ES-I3 (cell line): ENCODE results near the gene CAMK1D.
"Not testable (repeated sequence)": the region's sequence is repeated elsewhere in the genome, so short reads cannot be mapped to it uniquely, and the experiment has no call there.

Experiments used
- H3K36me3 ChIP-seq: 2 replicates; pipeline ENCODE4 v1.6.1; 2013; ENCODE audit warnings: mild to moderate bottlenecking, low read length, control low read depth, moderate library complexity; ENCODE audit not compliant: insufficient read depth
- H3K4me1 ChIP-seq: 2 replicates; pipeline ENCODE4 v1.6.1; 2013; ENCODE audit warnings: mild to moderate bottlenecking, control low read depth, low read length; ENCODE audit not compliant: insufficient read depth
- H3K9ac ChIP-seq: 2 replicates; pipeline ENCODE4 v1.6.1; 2013; ENCODE audit warnings: low read depth, mild to moderate bottlenecking, low read length, moderate library complexity
- H3K9me3 ChIP-seq: 2 replicates; pipeline ENCODE4 v1.6.1; 2013; ENCODE audit warnings: mild to moderate bottlenecking, low read length, moderate library complexity; ENCODE audit not compliant: control insufficient read depth, insufficient read depth

CAMK1D gene

GRCh38 chr10:12497046-12497445, 147.7 kb downstream of the CAMK1D start:
- H3K4me1 ChIP-seq, H3K36me3 ChIP-seq, H3K9me3 ChIP-seq, H3K9ac ChIP-seq: not testable (repeated sequence)

- Histone ChIP-seq H3K4me1 (peaks cover 8% of the 10 kb centered on the region; the same call in 1 of the 2 replicates), H3K9ac (no peak overlapping the region), H3K36me3 (no peaks in the 10 kb centered on the region), H3K9me3 (no peaks in the 10 kb centered on the region)
Measured at GRCh38 chr10:12499076-12499986, 150.0 kb downstream of the CAMK1D start.

- Histone ChIP-seq H3K4me1 (peaks cover 8% of the 10 kb centered on the region; the same call in 1 of the 2 replicates), H3K9me3 (no peaks in the 10 kb centered on the region), H3K9ac (no peak overlapping the region), H3K36me3 (no peaks in the 10 kb centered on the region)
Measured at GRCh38 chr10:12500381-12501303, 151.3 kb downstream of the CAMK1D start.

GRCh38 chr10:12501324-12501723, 152.0 kb downstream of the CAMK1D start:
- H3K36me3 ChIP-seq: no peaks in the 10 kb centered on the region
- H3K9ac ChIP-seq: no peak overlapping the region
- H3K4me1 ChIP-seq: peaks cover 8% of the 10 kb centered on the region; the same call in 1 of the 2 replicates
- H3K9me3 ChIP-seq: no peaks in the 10 kb centered on the region

- peaks cover 8% of the 10 kb centered on the region; the same call in 1 of the 2 replicates for H3K4me1 ChIP-seq
- no peak overlapping the region for H3K9ac ChIP-seq
- no peaks in the 10 kb centered on the region for H3K9me3 ChIP-seq
- no peaks in the 10 kb centered on the region for H3K36me3 ChIP-seq
Measured at GRCh38 chr10:12501841-12502525, 152.6 kb downstream of the CAMK1D start.

GRCh38 chr10:12502526-12503274, 153.4 kb downstream of the CAMK1D start:
- Histone ChIP-seq H3K9me3 (no peaks in the 10 kb centered on the region), H3K36me3 (no peaks in the 10 kb centered on the region), H3K4me1 (peaks cover 8% of the 10 kb centered on the region; the same call in 1 of the 2 replicates), H3K9ac (no peak overlapping the region)

- H3K9ac ChIP-seq: no peak overlapping the region
- peaks cover 8% of the 10 kb centered on the region; the same call in 1 of the 2 replicates for H3K4me1 ChIP-seq
- H3K9me3 ChIP-seq: no peaks in the 10 kb centered on the region
- no peaks in the 10 kb centered on the region for H3K36me3 ChIP-seq
Measured at GRCh38 chr10:12503311-12503710, 154.0 kb downstream of the CAMK1D start.

GRCh38 chr10:12504176-12504575, 154.8 kb downstream of the CAMK1D start:
- H3K36me3 ChIP-seq: no peaks in the 10 kb centered on the region
- peaks cover 8% of the 10 kb centered on the region; the same call in 1 of the 2 replicates for H3K4me1 ChIP-seq
- H3K9ac ChIP-seq: no peak overlapping the region
- H3K9me3 ChIP-seq: no peaks in the 10 kb centered on the region

- Histone ChIP-seq H3K9ac (no peak overlapping the region), H3K4me1 (peaks cover 8% of the 10 kb centered on the region; the same call in 1 of the 2 replicates), H3K36me3 (no peaks in the 10 kb centered on the region), H3K9me3 (no peaks in the 10 kb centered on the region)
Measured at GRCh38 chr10:12504628-12505027, 155.3 kb downstream of the CAMK1D start.

GRCh38 chr10:12505683-12506082, 156.3 kb downstream of the CAMK1D start:
- Histone ChIP-seq H3K36me3 (no peaks in the 10 kb centered on the region), H3K9ac (no peak overlapping the region), H3K9me3 (no peaks in the 10 kb centered on the region), H3K4me1 (peaks cover 7% of the 10 kb centered on the region; the same call in 1 of the 2 replicates)

- H3K9me3 ChIP-seq: no peaks in the 10 kb centered on the region
- no peak overlapping the region for H3K9ac ChIP-seq
- H3K4me1 ChIP-seq: no peaks in the 10 kb centered on the region
- no peaks in the 10 kb centered on the region for H3K36me3 ChIP-seq
Measured at GRCh38 chr10:12507165-12507850, 158.0 kb downstream of the CAMK1D start.

GRCh38 chr10:12508165-12508564, 158.8 kb downstream of the CAMK1D start:
- H3K4me1 ChIP-seq: no peaks in the 10 kb centered on the region
- no peaks in the 10 kb centered on the region for H3K9me3 ChIP-seq
- no peak overlapping the region for H3K9ac ChIP-seq
- no peaks in the 10 kb centered on the region for H3K36me3 ChIP-seq
